ENCODE data around the gene SNX10. TPM values are rescaled to one million over a fixed set of nuclear protein-coding genes. Genes with fewer than 3 reads are reported as not detected.

The SNX10 gene
- total RNA-seq, 2 experiments from 2014 or later, result 31.6 to 33.0 TPM

DNA sequence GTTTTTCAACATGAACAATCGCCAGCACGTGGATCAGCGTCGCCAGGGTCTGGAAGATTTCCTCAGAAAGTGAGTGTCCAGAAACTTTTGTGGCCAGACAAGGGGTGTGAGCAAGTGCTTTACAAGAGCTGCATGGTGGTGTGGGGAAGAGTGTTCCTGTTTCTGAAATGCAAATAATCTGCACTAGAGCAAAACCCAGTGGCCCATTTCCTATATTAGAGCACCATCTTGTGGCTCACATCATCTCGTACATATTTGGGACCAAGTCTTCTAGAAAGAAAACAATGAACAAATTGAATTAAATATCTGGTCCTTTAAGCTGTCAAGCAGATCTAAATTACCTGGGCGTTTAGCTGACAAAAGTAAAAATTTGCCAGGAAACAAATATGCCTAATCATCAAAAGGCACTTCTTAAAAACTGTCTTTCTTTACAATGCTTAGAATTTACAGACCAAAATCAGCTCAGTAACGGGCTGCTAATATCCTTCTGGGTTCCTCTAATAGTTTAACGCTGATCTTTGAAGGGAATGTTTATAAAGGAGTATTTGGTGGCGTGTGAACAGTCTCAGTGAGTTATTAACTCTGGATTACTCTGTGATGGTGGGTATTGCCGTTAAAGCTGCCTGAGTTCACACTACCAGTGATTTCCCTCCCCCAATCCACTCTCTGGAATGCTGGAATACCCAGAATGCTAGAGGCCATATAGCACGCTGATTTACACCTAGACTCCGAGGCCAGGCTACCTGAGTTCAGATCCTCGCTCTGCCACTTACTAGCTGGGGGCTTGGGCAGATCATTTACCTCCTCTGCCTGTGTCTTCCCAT, 73.6 kb downstream of the SNX10 start:
- H3K4me1 Mint-ChIP-seq, result peaks cover 12% of the 10 kb centered on the region
- peaks cover 4% of the 10 kb centered on the region for H3K36me3 Mint-ChIP-seq
- no peaks in the 10 kb centered on the region for H3K27me3 Mint-ChIP-seq
- H3K9me3 Mint-ChIP-seq, result no peaks in the 10 kb centered on the region
- peak overlapping the region; percentile 11 for H3K27ac Mint-ChIP-seq
- no peak overlapping the region for H3K4me3 Mint-ChIP-seq
- DNase-seq, result peak; percentile 20

DNA sequence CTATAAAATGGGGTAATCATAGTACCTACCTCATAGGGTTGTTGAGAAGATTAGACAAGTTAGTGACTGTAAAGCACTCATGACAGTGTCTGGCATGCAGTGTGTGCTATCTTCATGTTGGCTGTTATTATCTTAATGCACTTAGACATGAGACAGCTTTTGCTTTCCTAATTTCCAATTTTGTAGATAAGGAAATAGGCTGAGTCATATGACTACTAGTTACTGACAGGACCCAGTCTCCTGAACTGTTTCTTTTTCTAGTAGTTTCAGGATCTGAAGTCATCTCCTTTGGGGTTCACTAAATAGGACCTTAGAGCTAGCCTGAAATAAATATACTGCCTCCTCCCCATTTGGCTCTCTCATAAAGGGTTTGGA, 74.2 kb downstream of the SNX10 start:
- H3K4me3 Mint-ChIP-seq, result no peak overlapping the region
- H3K27ac Mint-ChIP-seq, result no peak overlapping the region
- no peaks in the 10 kb centered on the region for H3K9me3 Mint-ChIP-seq
- H3K27me3 Mint-ChIP-seq, result no peaks in the 10 kb centered on the region
- H3K36me3 Mint-ChIP-seq, result peaks cover 4% of the 10 kb centered on the region
- no peak for DNase-seq
- peaks cover 10% of the 10 kb centered on the region for H3K4me1 Mint-ChIP-seq

DNA sequence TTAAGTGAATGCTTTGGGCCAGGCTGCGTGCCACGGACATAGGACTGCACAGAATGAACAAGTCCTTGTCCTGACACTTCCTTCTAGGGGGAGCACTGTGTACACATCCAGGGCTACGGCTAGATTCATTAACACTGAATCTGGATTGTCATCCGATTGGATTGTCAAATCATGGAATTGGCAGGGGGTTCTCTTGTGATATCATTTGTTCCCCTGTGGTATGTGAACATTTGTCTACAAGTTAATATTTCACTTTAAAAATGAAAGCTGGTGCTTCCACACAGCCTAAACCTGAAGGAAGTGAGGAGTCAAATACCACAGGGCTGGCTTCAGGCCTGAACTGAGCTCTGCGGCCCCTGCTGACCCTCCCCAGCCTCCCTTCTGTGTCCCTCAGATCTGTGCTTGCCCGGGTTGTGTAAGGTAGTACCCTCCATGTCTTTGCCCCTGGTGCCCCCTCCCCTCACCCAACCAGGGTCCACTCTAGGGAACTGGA, 75.6 kb downstream of the SNX10 start:
- H3K4me3 Mint-ChIP-seq, result no peak overlapping the region
- no peak for DNase-seq
- H3K36me3 Mint-ChIP-seq, result peaks cover 9% of the 10 kb centered on the region
- no peaks in the 10 kb centered on the region for H3K27me3 Mint-ChIP-seq
- peaks cover 10% of the 10 kb centered on the region for H3K4me1 Mint-ChIP-seq
- H3K9me3 Mint-ChIP-seq, result no peaks in the 10 kb centered on the region
- H3K27ac Mint-ChIP-seq, result no peak overlapping the region

DNA sequence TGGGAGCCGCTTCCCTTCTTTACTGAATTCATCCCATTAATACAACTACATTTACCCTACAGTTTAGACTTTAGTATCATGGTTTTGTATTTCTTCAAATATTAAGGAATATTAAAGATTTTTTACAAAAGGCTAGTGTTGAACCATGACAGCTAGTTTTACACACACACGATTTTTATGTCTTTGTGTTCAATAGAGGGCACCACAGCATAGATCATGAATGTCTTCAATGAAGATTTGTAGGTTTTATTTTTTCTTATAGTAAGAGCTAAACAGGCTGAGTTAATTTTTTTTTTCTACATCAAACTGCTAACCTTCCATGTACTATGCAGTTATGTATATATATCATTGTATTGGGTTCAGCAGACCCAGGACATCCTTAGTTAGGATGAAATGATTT, 76.9 kb downstream of the SNX10 start:
- no peak for DNase-seq
- Mint-ChIP-seq H3K27me3 (no peaks in the 10 kb centered on the region), H3K9me3 (no peaks in the 10 kb centered on the region)

DNA sequence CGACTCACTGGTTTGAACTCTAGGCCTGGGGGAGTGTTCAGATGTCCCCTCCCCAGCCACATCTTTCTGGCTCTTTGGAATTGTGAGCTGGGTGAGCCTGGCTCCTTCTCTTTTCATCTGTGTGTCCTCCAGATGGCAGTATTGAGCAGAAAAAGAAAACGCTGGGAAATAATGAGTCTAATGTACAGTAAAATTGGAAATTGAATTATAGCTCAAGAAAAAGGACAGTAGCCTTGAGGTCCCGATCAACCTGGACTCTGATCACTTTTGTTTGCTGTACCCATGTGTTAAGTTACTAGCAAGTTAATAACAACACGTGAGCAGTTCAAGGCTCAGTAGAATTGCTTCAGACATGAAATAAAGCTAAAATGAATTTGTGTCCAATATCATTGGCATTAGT, 77.9 kb downstream of the SNX10 start:
- Mint-ChIP-seq H3K27me3 (peaks cover 7% of the 10 kb centered on the region), H3K9me3 (no peaks in the 10 kb centered on the region), H3K27ac (no peak overlapping the region), H3K4me1 (peaks cover 10% of the 10 kb centered on the region), H3K4me3 (no peak overlapping the region), H3K36me3 (peaks cover 15% of the 10 kb centered on the region)
- DNase-seq, result no peak

More for the DNA sequence above, 76.9 kb downstream of the SNX10 start:
- Mint-ChIP-seq H3K27ac (no peak overlapping the region), H3K36me3 (peaks cover 13% of the 10 kb centered on the region), H3K4me3 (no peak overlapping the region), H3K4me1 (peaks cover 10% of the 10 kb centered on the region)

DNA sequence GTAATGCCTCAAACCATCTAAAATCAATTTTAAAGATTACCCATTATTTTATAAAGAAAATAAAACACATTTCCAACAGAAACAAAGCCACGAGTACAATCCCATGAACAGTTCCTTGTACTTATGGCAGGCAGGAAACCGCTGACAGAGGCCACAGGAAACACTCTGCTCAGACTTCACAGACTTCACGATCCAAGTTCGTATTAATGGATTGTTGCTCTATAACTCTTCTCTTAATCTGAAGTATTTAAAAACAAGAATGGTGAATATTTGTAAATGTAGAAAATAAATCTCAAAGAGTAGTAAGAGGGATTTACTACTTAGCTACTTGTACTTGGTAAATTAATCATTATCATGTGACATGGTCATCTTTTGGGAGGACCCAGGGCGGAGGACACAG, 78.3 kb downstream of the SNX10 start:
- Mint-ChIP-seq H3K9me3 (no peaks in the 10 kb centered on the region), H3K4me3 (no peak overlapping the region), H3K27me3 (peaks cover 8% of the 10 kb centered on the region), H3K36me3 (peaks cover 14% of the 10 kb centered on the region), H3K27ac (no peak overlapping the region), H3K4me1 (peaks cover 8% of the 10 kb centered on the region)
- DNase-seq, result no peak

DNA sequence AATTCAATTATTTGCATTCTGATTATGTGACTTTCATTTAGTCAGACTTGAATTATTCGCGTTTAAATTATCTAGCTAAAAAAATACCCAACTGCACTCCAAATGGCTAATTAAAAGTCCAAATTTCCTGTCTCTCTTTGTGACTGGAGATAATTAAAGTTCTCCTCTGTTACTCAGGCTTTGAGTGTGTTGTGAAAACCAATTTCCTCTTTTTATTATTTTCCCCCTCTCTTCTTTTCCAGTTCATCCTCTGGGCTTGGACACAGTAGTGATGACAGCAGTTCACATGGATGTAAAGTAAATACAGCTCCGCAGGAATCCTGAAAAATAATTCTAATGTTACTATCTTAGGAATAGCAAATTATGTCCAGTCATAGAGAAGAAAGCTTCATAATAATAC, 80.6 kb downstream of the SNX10 start:
- Mint-ChIP-seq H3K27ac (no peak overlapping the region), H3K36me3 (peaks cover 11% of the 10 kb centered on the region), H3K27me3 (peaks cover 18% of the 10 kb centered on the region), H3K9me3 (no peaks in the 10 kb centered on the region), H3K4me1 (peaks cover 14% of the 10 kb centered on the region), H3K4me3 (no peak overlapping the region)
- no peak for DNase-seq

DNA sequence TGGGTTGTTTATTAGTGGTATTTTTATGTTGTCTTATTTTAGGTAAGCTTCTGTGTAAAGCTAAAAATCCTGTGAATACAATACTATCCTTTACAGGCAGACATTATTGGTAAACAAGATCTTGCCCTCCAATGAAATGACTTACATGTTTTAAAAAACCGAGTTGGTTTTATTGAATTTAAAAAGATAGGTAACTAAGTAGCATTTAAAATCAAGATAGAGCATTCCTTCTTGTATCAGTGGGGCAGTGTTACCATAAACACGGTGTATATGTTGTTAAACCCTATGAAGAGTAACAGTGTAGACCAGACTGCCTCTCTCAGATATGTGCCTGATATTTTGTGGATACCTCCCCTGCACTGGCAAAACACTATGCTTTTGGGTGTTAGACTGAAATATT, 81.0 kb downstream of the SNX10 start:
- Mint-ChIP-seq H3K4me1 (peaks cover 15% of the 10 kb centered on the region), H3K9me3 (no peaks in the 10 kb centered on the region), H3K4me3 (no peak overlapping the region), H3K27ac (no peak overlapping the region), H3K36me3 (peaks cover 11% of the 10 kb centered on the region), H3K27me3 (peaks cover 23% of the 10 kb centered on the region)
- no peak for DNase-seq

DNA sequence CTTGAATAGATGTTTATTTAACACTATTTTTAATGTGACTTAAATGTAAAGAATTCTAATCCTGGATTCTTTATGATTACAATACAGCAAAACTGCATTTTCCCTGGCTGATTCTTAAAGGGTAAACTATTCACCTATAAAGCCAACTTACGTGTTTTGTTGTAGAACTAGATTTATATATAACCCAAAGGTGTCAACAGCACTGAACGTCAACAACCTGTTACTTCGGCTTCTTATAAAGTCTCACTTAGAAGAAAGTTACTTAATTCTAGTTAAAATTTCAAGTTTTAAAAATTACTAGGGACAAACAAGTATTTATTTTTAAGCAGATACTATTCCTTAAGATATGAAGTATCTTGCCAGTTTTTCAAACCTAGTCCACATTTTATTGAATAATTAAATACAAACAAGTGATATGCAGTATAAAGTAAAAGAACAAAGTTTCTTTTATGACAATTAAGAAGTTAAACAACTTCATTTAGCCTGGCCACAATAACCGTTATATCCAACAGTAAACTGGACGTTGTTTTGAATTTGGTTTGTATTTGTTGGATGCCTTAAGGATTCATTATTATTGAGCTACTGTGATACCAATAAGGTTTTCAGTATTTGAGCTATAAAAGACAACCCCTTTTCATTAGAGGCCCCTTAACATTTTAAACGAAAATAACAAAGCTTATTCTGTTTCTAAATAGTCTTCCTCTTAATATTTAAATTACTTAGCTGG, 83.1 kb downstream of the SNX10 start:
- Mint-ChIP-seq H3K36me3 (peaks cover 11% of the 10 kb centered on the region), H3K27me3 (peaks cover 36% of the 10 kb centered on the region), H3K9me3 (no peaks in the 10 kb centered on the region), H3K4me1 (peaks cover 11% of the 10 kb centered on the region), H3K4me3 (no peak overlapping the region), H3K27ac (no peak overlapping the region)
- DNase-seq, result no peak

DNA sequence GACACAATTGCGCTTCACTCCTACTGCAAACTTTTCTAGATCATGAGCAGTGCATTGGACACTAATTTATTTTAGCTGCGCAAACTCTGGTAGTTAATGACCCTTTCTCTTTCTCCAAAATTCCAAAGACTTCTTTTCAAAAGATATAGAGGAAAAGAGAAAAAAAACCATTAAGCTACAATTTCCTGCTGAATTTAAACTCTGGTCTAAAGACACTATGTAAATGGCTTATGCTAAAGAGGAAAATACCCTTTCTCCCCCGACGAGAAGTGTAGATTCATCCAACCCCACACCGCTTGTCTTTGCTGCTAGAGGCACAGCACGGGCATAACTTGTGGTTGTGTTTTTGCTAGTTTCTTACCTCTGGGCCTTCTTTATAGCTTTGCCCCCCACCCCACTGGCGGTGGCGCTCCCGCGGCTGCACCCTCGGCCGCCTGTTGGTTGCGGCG, 84.1 kb downstream of the SNX10 start:
- DNase-seq, result no peak
- peaks cover 36% of the 10 kb centered on the region for H3K27me3 Mint-ChIP-seq
- peaks cover 7% of the 10 kb centered on the region for H3K4me1 Mint-ChIP-seq
- peak overlapping the region; percentile 22 for H3K4me3 Mint-ChIP-seq
- H3K27ac Mint-ChIP-seq, result no peak overlapping the region
- no peaks in the 10 kb centered on the region for H3K9me3 Mint-ChIP-seq
- peaks cover 11% of the 10 kb centered on the region for H3K36me3 Mint-ChIP-seq

DNA sequence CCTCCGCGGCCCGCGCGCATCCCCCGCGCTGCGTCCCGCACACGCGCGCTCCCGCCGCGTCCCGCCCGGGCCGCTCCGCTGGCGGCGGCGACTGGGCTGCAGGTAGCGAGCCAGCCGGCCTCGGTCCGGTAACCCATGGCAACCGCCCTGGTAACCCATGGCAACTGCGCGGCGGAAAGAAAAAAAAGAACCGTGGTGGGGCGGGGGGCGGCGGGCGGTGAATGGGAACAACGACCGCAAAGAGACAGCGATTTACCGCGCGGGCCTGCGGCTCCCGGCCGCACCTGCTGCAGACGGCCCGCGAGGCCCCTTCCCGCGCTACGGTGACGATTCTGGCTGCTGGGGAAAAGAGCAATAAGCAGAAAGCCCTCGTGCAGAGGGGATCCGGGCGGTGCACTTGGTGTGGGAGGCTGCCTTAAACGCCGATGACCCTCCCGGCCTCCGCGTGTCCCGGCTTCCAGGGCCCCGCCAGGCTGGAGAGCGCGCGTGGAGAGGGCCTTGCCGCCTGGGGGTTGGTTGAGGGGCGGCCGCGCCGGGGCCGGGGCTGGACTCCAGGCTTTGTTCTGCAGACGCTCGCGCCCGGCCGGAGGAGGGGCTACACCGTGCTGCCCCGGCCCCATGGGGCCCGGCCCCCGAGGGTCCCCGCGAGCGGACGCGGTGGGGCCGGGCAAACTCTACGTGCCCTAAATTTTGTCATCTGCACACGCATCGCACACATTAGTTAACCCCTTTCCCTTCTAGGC, 84.7 kb downstream of the SNX10 start:
- Mint-ChIP-seq H3K9me3 (no peaks in the 10 kb centered on the region), H3K27me3 (peaks cover 36% of the 10 kb centered on the region), H3K36me3 (peaks cover 11% of the 10 kb centered on the region), H3K4me3 (peak overlapping the region; percentile 77), H3K4me1 (peaks cover 7% of the 10 kb centered on the region), H3K27ac (peak overlapping the region; percentile 69)
- peak; percentile 47 for DNase-seq

DNA sequence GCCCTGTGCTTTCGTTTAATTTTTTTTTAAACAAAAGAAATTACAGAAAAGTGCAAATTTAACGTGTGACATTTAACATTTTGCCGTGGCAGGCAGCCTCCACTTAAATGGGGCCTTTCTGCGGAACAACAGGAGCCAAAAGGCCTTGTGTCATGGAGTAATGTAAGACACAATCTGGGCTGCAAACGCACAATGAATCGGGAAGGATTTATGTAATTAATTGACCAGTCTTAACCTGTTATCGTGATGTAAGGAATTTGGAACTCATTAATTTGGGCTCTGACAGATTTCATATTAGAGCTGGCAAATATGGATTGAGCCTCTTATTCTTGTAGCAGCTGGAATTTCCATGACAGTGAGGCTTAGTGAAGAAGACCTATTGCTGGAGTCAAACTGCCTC, 86.4 kb downstream of the SNX10 start:
- Mint-ChIP-seq H3K4me1 (peaks cover 7% of the 10 kb centered on the region), H3K4me3 (no peak overlapping the region), H3K9me3 (no peaks in the 10 kb centered on the region), H3K27me3 (peaks cover 36% of the 10 kb centered on the region), H3K36me3 (peaks cover 2% of the 10 kb centered on the region), H3K27ac (no peak overlapping the region)
- no peak for DNase-seq

DNA sequence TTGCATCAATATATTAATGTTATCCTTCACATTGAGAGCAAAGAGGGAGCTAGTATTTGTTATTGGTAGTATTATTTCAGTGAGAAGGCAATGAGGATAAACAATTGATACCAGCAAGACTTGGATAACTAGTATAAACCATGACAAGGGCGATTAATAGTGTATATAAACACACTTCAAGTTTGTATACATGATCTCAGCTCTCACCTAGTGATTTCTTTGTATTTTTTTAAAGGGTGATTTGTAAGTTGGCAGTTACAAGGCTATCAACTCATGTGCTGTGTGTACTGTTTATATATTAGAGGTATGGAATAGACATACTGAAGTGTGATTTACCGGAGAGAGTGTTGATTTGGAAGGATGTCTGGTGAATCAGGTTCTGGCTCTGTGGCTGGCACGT, 88.0 kb downstream of the SNX10 start:
- no peak overlapping the region for H3K27ac Mint-ChIP-seq
- DNase-seq, result no peak
- H3K4me1 Mint-ChIP-seq, result peaks cover 7% of the 10 kb centered on the region
- H3K27me3 Mint-ChIP-seq, result peaks cover 34% of the 10 kb centered on the region
- H3K9me3 Mint-ChIP-seq, result no peaks in the 10 kb centered on the region
- H3K4me3 Mint-ChIP-seq, result no peak overlapping the region
- H3K36me3 Mint-ChIP-seq, result no peaks in the 10 kb centered on the region

DNA sequence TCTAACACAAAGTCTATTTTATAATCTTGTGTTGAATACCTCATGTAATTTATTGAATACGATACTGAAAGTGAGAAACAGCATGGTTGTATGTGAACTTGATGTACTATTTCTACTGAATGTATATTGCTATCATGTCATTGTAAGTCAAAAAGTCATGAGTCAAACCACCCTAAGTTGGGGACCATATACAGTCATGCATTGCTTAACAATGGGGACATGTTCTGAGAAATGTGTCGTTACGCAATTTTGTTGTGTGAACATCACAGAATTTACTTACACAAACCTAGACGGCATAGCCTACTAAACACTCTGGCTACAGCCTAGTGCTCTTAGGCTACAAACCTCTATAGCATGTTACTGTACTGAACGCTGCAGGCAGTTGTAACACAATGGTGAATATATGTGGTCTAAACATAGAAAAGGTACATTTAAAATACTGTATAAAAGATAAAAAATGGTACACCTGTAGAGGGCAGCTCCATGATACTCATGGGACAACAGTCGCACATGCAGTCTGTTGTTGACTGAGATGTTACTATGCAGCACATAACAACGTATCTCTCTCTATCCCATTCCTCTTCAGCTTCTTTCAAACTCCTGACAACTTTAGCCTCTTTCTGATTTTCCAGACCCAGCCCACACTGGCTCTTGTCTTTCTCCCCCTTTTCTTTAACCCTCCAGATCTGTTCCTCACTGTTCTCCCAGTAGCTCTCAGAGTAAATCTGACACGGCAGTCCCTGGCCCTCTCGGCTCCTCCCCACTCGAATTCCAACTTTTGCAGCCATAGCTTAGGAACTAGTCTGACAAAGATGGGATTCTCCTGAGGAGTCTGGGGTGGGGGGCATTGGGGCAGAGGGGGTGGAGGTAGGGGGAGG, 90.1 kb downstream of the SNX10 start:
- H3K4me3 Mint-ChIP-seq, result no peak overlapping the region
- no peak for DNase-seq
- H3K36me3 Mint-ChIP-seq, result no peaks in the 10 kb centered on the region
- peaks cover 5% of the 10 kb centered on the region for H3K4me1 Mint-ChIP-seq
- H3K27me3 Mint-ChIP-seq, result peaks cover 38% of the 10 kb centered on the region
- no peak overlapping the region for H3K27ac Mint-ChIP-seq
- H3K9me3 Mint-ChIP-seq, result no peaks in the 10 kb centered on the region

Measured in activated naive CD8-positive, alpha-beta T cell treated with anti-CD3 and anti-CD28 coated beads for 36 hours (primary cell).